NCI-H2196 (cell line): ENCODE data around the gene NOP16.

ENCODE experiments used
- DNase-seq: peaks from one replicate; lab custom pipeline; 2025; ENCODE audit not compliant: unreplicated experiment; lab: John Stamatoyannopoulos, UW

Gene NOP16

GRCh38 chr5:176388003-176388443, 375 bp downstream of the NOP16 start:
- no peak for DNase-seq

DNA sequence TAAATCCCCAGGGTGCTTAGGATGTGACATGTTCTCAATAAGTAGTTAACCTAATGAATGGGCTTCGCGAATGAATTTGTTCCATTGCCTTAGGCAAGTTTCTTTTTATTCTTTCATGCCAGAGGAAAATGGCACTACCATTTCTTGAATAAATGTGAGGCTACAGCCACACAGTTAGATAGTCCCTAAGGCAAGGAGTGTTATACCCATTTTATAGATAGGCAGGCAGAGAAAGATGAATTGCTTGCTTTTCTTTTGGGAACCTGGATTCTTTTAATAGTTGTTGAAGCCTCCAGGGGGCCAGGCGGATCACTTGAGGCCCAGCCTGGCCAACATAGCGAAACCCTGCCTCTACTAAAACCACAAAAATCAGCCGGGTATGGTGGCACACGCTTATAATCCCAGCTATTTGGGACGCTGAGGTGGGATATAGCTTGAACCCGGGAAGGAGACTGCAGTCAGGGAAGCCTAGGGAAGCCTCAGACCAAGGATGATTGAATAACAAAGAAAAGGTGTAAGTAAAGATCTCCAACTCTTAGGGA, 943 bp downstream of the NOP16 start:
- no peak for DNase-seq

GRCh38 chr5:176386491-176386890, 1.9 kb downstream of the NOP16 start:
- DNase-seq, result no peak

GRCh38 chr5:176384991-176385390, 3.4 kb downstream of the NOP16 start:
- no peak for DNase-seq

DNA sequence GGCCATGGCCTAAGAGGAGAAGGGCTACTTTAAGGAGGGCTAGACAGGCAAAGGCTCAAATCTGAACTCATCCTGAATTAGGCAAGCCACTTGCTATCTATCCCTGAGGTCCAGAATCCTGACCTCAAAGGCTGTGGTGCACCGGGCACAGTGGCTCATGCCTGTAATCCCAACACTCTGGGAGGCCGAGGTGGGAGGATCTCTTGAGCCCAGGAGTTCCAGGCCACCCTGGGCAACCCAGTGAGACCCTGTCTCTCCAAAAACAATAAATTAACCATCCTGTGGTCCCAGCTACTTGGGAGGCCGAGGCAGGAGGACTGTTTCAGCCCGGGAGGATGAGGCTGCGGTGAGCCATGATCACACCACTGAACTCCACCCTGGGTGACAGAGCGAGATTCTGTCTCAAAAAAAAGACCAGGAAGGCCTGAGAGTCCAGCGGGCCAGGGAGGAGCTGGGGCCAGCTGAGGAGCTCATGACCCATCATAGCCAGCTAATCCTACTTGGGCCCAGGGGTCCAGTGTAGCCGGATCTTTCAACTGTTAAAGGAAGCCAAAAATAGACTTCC, 4.0 kb downstream of the NOP16 start:
- DNase-seq, result no peak

GRCh38 chr5:176383961-176384360, 4.4 kb downstream of the NOP16 start:
- no peak for DNase-seq

DNA sequence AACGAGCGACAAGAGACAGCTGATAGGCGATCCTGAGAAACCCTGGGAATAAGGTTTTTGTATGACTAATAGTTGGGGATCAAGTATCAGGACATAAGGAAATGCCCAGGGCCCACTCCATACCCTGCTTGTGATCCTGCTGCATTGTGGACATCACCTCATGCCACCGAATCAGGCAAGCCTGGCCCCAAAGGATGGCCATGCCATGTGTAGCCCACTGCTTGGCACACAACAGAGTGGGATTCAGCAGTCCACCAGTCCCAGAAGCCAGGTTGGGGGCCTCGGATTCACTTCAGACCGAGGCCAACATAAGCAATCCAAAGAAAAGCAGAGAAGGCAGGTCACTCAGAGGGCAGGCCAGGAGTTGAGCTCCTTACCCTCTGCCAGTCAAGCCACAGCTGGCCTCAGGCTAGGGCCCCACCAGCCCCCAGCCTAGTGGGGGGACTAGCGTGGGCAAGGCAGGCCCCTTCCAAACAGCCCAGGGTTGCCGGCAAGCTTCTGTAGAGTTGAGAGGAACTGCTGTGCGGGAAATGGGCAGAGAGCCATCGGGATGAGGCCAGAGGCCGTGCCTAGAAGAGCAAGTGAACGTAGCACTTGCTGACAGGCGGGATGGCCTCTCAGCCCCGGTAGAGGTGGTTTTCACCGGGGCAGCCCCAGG, 5.0 kb downstream of the NOP16 start:
- no peak for DNase-seq

DNA sequence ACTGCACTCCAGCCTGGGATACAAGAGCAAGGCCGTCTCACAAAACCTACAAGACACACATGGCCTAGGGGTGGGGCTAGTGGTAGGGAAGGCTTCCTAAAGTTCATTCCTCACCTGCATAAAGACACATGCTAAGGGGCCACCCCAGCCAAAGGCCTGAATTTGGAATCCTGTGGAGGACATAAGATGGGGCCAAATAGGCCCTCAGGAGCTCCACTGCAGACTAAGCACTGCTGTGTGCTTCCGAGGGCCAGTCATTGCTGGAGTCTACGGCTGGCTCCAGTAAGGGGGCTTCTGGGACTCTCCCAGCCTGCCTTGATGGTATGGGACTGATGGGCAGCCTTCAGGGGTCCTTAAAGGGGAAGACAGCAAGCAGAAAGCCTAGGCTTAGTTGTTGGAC, 5.7 kb downstream of the NOP16 start:
- DNase-seq, result no peak

DNA sequence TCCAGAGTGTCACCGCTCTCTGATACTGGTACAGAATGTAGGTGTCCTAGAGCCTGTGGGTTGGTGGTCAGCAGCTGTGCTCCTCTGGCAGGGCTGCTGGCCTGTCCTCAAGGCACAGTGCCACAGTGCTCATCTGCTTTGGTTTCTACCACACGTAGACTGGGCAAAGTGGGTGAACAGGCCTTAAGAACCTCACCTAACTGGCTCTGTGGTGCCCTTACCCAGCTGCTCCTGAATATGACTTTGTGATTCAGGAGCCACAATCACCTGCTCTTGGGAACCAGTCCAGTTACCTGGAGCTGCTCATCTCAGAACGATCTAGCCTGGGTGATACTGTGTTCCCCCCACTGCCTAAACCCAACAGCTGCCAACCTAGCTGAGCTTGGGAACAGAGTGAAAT, 6.4 kb downstream of the NOP16 start:
- DNase-seq, result no peak

DNA sequence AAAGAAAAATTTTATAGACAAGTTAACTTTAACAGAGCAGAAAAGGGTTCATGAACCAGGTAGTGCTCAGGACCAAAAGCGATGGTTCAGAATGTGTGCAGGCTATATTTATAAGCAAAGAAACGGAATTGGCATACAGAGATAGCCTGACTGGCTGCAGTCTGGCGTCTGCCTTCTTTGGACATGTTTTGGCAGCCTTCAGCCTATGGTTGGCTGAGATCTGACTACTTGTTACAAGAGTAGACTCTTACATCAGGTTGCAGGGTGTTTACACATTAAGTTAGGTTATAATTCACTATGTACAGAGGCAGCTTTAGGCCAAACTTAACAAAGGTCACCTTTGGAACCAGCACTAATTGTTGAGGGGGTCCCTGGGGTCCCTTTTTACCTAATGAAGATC, 7.0 kb downstream of the NOP16 start:
- DNase-seq, result no peak

DNA sequence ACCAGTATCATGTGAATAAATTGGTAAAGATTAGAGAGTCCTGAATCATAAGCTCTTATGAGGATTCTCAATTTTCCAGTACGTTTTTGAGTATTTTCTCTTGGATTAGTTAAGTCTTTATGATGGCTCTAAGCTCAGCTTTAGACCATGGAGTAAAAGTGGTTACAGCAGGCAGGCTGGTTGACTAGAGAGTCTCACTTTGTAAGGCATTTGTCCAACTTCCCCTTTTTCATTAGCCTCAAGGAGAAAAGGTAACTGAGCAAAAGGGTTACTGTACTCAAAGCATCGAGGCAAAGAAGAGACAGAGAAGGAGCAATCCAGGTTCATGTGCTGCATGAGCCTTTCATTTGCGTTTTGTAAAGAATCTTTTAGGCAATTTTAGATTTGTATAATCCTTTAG, 8.5 kb downstream of the NOP16 start:
- no peak for DNase-seq

DNA sequence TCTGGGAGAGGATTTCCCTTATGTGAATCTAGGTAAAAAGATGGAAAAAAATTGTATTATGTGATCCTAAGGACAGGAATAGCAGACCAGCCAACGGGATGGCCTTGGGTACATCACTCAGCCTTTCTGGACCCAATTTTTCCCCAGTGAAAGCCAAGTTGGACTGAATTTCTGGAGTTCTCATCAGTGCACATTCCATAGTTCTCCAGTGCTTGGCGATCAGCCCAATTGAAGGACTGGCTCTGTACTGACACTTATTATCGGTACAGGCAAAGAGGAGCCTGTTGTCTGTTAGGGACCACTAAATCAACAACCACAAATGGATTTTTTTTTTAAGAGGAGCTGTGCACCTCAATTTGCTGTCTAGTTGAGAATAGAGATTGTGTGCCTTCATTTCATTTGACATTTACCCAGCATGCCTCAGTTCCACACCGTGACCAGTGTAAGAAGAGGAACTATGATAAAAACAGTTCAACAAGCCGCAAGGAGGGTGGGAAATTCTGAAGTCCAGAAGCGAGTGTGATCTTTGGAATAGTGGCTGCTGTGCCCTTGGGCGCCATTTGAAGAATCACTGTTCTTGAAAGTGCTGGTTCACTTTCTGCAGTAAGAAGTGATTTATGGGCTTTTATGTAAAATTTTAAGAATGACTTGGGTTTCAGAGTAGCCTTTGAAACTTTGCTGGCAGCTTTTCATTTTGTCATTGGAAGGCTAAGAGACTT, 15.1 kb downstream of the NOP16 start:
- DNase-seq, result no peak

DNA sequence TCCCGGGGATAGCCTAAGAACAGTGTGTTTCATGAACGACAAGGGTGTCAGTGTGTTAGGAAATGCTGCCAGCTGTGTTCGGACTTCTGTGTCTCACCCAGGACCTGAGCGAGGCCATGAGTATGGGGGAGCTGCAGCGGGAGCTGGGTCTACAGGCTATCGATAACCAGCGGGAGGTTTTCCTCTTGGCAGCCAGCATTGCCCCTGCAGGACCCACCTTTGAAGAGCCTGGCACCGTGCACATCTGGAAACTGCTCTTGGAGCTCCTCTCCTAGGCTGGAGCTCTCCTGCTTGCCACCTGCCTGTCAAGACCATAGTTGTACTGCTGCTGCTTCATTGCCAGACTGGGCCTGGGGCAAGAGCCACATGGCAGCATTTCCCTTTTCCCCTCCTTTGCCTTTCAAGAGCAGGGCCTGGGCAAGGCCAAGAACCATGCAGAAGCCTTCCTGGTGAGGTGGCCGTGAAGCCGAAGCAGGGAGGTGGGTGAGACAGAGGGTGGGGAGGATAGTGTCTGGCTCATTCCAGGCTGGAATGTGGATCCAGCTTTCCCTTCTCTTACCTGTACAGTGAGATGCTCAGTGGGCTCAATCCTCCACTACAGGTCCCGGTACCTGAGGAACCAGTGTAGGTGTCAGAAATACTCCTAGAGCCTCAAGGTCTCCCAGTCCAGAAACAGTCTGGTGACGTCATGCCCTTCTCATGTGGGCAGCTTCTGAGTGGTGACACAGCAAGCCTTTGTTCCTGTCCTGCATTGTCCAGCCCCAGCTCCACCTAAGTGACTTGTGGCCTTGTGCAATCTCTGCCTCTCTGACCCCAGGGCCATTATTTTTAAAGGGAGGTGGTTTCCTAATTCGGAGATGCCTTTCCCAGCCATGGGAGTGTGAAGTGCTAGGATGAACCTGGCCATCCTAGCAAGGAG, 16.5 kb downstream of the NOP16 start:
- DNase-seq, result no peak

DNA sequence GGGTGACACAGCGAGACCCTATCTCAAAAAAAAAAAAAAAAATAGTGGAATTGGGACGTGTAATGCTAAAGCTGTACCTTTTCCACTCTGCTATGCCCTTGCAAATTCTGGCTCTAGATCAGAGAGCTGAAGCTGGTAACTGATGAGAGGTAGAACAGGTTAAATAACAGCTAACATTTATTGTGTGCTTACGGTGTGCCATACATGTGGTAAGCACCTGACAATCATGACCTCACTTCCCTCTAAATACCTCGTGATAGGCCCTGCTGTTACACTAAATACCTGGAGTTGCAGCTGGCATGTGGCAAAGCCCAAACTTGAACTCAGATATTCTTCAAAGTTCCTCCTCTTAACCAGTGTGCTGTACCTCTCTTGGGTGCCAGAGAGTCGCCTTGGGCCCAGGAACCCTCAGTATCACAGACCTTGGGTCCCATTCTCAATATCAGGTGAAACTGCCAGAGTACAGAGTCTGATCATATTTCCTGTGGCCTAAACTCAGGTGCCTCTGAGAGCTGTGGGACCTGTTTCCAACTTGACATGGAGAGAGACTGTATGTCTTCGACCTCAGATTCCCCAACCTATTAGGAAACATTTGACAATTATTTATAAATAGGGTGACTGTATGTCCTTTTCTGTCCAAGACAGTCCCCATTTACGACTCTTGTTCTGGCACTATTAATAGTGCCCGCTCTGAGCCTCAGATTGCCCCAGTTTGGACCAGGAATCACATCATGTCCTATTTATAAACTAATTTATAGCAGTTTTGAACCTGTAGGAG, 18.3 kb downstream of the NOP16 start:
- no peak for DNase-seq

GRCh38 chr5:176368726-176369125, 19.7 kb downstream of the NOP16 start:
- no peak for DNase-seq

DNA sequence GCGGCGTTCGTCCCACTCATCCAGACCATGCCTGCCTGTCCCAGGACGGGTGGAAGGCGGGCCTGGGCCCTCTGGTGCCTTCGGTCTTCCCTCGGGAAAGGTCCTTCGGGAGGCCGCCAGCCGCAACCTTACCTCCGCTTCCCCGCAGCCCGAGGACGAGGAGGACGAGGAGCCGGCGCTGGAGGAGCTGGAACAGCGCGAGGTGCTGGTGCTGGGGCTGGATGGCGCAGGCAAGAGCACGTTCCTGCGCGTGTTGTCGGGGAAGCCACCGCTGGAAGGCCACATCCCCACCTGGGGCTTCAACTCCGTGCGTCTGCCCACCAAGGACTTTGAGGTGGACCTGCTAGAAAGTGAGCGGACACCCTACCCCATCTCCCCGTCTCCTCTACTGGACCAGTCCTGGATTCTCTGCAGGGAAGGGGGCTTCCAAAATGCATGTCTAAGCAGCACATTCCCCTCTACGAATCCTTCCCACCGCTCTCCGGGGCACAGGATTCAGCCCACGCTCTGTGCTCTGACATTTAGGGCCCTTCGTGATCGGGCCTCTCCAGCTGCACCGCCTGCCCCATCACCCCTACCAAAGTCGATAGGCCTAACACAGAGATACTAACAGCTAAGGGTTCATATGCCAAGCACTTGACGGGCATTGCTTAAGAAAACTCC, 22.0 kb downstream of the NOP16 start:
- DNase-seq, result no peak

GRCh38 chr5:176365351-176366231, 22.8 kb downstream of the NOP16 start, which contains the start of gene ARL10:
ARL10 (plus strand) TSS chr5:176365487; CDS start chr5:176365564, 77 bp downstream.
- DNase-seq, result no peak

DNA sequence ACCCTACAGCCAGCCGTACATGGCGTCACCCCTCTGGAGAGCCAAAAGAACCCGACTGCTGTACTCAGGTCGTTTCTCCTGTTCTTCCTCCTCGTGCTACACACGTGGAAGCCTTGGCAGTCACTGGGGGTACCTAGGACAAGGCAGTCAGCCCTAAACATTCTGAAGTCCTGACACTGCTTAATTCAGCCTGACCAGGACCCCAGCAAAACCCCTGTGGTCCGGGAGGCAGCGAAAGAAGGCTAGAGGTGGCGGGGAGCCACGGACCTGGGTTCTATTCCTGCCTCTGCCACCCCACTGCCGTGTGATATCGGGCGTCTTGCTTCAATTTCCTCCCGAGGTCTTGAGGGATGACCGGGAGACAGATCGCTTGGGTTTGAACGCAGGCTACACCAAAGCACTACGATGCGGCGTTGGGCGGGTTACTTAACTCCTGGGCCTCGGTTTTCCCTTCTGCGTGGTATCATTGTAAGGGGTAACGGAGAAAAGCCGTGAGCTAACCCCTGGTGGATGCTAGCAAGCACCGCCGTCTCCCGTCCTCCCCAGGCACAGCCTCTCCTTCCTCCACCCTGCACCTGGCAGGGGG, 23.5 kb downstream of the NOP16 start:
- no peak for DNase-seq

- DNase-seq, result no peak
These were observed 26.2 kb downstream of the NOP16 start for GRCh38 chr5:176362233-176362490.
